ENCODE measurements around the gene CRYBG3. TPM values are rescaled to one million over a fixed set of nuclear protein-coding genes. Genes with fewer than 3 reads are reported as not detected.
"Not testable (repeated sequence)": the region's sequence is repeated elsewhere in the genome, so short reads cannot be mapped to it uniquely, and the experiment has no call there.

Gene CRYBG3
- polyA plus RNA-seq, 3 donors = 21.0 to 22.7 (median 22.3) TPM

- DNase-seq (ENCODE audit: extremely low read depth in 1 of 11, low read depth in 9 of 11, low spot score in 4 of 11) = no peak
Observed at GRCh38 chr3:97829198-97829597, 7.4 kb downstream of the CRYBG3 start.

- no peak for DNase-seq (ENCODE audit: extremely low read depth in 1 of 11, low read depth in 9 of 11, low spot score in 4 of 11)
Observed at GRCh38 chr3:97830638-97831037, 8.8 kb downstream of the CRYBG3 start.

GRCh38 chr3:97831140-97831539 is 9.3 kb downstream of the CRYBG3 start:
- no peak for DNase-seq (ENCODE audit: extremely low read depth in 1 of 11, low read depth in 9 of 11, low spot score in 4 of 11)

GRCh38 chr3:97833184-97833583 is 11.4 kb downstream of the CRYBG3 start:
- DNase-seq (ENCODE audit: extremely low read depth in 1 of 11, low read depth in 9 of 11, low spot score in 4 of 11) = not testable (repeated sequence)

- no peak for DNase-seq (ENCODE audit: extremely low read depth in 1 of 11, low read depth in 9 of 11, low spot score in 4 of 11)
Observed at GRCh38 chr3:97835761-97836160, 13.9 kb downstream of the CRYBG3 start.

- no peak for DNase-seq (ENCODE audit: extremely low read depth in 1 of 11, low read depth in 9 of 11, low spot score in 4 of 11)
Observed at GRCh38 chr3:97838393-97838792, 16.6 kb downstream of the CRYBG3 start.

- DNase-seq (ENCODE audit: extremely low read depth in 1 of 11, low read depth in 9 of 11, low spot score in 4 of 11) = no peak
Observed at GRCh38 chr3:97839944-97840343, 18.1 kb downstream of the CRYBG3 start.

- DNase-seq (ENCODE audit: extremely low read depth in 1 of 11, low read depth in 9 of 11, low spot score in 4 of 11) = no peak
Observed at GRCh38 chr3:97841304-97841703, 19.5 kb downstream of the CRYBG3 start.

- no peak for DNase-seq (ENCODE audit: extremely low read depth in 1 of 11, low read depth in 9 of 11, low spot score in 4 of 11)
Observed at GRCh38 chr3:97841956-97842355, 20.1 kb downstream of the CRYBG3 start.

GRCh38 chr3:97848779-97849178 is 27.0 kb downstream of the CRYBG3 start:
- DNase-seq (ENCODE audit: extremely low read depth in 1 of 11, low read depth in 9 of 11, low spot score in 4 of 11) = no peak

- DNase-seq (ENCODE audit: extremely low read depth in 1 of 11, low read depth in 9 of 11, low spot score in 4 of 11) = no peak
Observed at GRCh38 chr3:97857401-97857800, 35.6 kb downstream of the CRYBG3 start.

GRCh38 chr3:97860364-97860763 is 38.6 kb downstream of the CRYBG3 start:
- no peak for DNase-seq (ENCODE audit: extremely low read depth in 1 of 11, low read depth in 9 of 11, low spot score in 4 of 11)

- no peak for DNase-seq (ENCODE audit: extremely low read depth in 1 of 11, low read depth in 9 of 11, low spot score in 4 of 11)
Observed at GRCh38 chr3:97862582-97862981, 40.8 kb downstream of the CRYBG3 start.

GRCh38 chr3:97863031-97863430 is 41.2 kb downstream of the CRYBG3 start:
- DNase-seq (ENCODE audit: extremely low read depth in 1 of 11, low read depth in 9 of 11, low spot score in 4 of 11) = no peak

- no peak for DNase-seq (ENCODE audit: extremely low read depth in 1 of 11, low read depth in 9 of 11, low spot score in 4 of 11)
Observed at GRCh38 chr3:97863775-97864174, 42.0 kb downstream of the CRYBG3 start.

GRCh38 chr3:97871186-97871585 is 49.4 kb downstream of the CRYBG3 start:
- DNase-seq (ENCODE audit: extremely low read depth in 1 of 11, low read depth in 9 of 11, low spot score in 4 of 11) = no peak

GRCh38 chr3:97871801-97872524 is 50.2 kb downstream of the CRYBG3 start:
- no peak for DNase-seq (ENCODE audit: extremely low read depth in 1 of 11, low read depth in 9 of 11, low spot score in 4 of 11)

GRCh38 chr3:97872525-97873042 is 50.8 kb downstream of the CRYBG3 start:
- DNase-seq (ENCODE audit: extremely low read depth in 1 of 11, low read depth in 9 of 11, low spot score in 4 of 11) = no peak

GRCh38 chr3:97880267-97880666 is 58.5 kb downstream of the CRYBG3 start:
- no peak for DNase-seq (ENCODE audit: extremely low read depth in 1 of 11, low read depth in 9 of 11, low spot score in 4 of 11)

GRCh38 chr3:97882975-97883598 is 61.3 kb downstream of the CRYBG3 start:
- no peak for DNase-seq (ENCODE audit: extremely low read depth in 1 of 11, low read depth in 9 of 11, low spot score in 4 of 11)

GRCh38 chr3:97883736-97884135 is 61.9 kb downstream of the CRYBG3 start:
- no peak for DNase-seq (ENCODE audit: extremely low read depth in 1 of 11, low read depth in 9 of 11, low spot score in 4 of 11)

Measured in renal cortex interstitium (tissue), 11 donors.